Mammary epithelial cell (primary cell): ENCODE measurements around the gene CUX1.

ENCODE experiments used
- EZH2 ChIP-seq: IDR thresholded peaks from 2 replicates; pipeline ENCODE4 v1.6.1; 2012; ENCODE audit warnings: low read length, inconsistent platforms, borderline replicate concordance
- TF ChIP-seq, protein P1 (sequence below), 2 donors: IDR thresholded peaks in 1 of 2; conservative IDR thresholded peaks in 1 of 2; 2 replicates each; pipeline ENCODE4 v1.5.1; 2011 to 2012; ENCODE audit warnings: inconsistent platforms in 2 of 2, low read length in 2 of 2, mild to moderate bottlenecking in 2 of 2, control low read depth in 1 of 2, low read depth in 1 of 2; ENCODE audit not compliant: insufficient read depth in 1 of 2; ENCODE audit errors: extremely low read depth in 1 of 2

DNA sequence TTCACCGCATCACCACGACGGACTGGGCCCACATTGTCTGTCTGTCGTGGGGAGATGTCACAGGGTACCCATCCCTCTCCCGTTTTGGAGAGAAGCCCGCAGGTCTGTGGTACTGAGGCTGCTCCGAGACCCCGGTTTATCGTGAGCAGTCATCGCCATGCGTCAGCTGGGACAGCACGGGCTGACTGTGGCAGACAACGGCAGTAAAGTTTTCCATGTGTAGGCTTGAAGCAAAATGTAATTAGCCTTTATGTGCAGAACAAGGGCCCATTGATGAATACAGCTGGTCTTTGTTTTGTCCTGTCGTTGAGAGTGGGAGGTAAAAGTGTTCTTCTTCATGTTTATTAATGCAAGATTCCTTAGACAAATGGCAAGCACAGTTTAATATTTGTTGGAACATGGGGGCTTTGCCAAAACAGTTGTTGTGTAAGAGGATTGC, 301.8 kb downstream of the CUX1 start:
- TF ChIP-seq, protein P1, sequence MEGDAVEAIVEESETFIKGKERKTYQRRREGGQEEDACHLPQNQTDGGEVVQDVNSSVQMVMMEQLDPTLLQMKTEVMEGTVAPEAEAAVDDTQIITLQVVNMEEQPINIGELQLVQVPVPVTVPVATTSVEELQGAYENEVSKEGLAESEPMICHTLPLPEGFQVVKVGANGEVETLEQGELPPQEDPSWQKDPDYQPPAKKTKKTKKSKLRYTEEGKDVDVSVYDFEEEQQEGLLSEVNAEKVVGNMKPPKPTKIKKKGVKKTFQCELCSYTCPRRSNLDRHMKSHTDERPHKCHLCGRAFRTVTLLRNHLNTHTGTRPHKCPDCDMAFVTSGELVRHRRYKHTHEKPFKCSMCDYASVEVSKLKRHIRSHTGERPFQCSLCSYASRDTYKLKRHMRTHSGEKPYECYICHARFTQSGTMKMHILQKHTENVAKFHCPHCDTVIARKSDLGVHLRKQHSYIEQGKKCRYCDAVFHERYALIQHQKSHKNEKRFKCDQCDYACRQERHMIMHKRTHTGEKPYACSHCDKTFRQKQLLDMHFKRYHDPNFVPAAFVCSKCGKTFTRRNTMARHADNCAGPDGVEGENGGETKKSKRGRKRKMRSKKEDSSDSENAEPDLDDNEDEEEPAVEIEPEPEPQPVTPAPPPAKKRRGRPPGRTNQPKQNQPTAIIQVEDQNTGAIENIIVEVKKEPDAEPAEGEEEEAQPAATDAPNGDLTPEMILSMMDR (conservative IDR thresholded peaks at IDR 0.05 in 1 of 2, IDR thresholded peaks at IDR 0.05 in 1 of 2; ENCODE audit: extremely low read depth in 1 of 2, insufficient read depth in 1 of 2, low read depth in 1 of 2, low read length in 2 of 2) = no peak
- no peak for TF ChIP-seq EZH2
